NOMO-1 (cell line): Measurements from ENCODE around the gene SHISA9.

Experiments used
- DNase-seq, 2 experiments: peaks; one replicate each; lab custom pipeline; 2025; ENCODE audit not compliant: unreplicated experiment in 2 of 2; lab: John Stamatoyannopoulos, UW

SHISA9 gene

DNA sequence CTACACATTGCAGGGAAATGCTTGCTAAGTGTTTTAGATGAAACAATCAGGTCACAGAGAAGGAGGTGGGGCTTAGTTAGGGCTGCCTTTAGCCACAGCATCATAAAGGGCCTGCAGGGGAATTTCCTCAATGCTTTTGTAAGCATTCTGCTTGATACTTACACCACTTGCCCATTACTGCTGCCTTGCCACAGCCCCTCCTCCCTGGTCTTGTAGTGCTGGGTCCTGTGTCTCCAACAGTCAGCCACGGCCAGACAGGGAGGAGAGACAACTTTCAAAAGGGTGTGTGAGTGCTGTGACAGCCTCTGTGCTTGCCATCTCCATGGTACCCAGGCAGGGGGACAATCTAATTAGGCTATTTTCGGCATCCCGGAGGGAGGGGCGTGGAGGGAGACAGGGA, 111.2 kb downstream of the SHISA9 start:
- DNase-seq = no peak

DNA sequence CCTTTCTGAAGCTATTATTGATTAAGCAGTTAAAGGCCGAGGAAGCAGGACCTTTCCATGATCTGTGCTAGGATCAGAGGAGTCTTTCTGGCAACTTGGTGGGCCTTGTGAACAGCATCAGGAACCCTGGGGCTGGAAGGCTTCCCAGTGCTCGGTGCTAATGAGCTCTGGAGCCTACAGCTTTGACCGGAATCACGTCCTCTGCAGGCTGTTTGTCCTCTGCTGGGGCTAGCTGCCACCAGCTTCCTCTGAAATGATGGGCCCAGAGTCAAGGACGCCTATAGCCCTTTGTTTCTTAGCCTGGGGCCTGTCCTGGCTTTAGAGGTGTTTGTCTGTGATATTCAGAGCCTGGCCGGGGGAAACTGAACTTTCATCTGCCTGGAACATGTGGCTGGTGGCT, 111.6 kb downstream of the SHISA9 start:
- DNase-seq = no peak

DNA sequence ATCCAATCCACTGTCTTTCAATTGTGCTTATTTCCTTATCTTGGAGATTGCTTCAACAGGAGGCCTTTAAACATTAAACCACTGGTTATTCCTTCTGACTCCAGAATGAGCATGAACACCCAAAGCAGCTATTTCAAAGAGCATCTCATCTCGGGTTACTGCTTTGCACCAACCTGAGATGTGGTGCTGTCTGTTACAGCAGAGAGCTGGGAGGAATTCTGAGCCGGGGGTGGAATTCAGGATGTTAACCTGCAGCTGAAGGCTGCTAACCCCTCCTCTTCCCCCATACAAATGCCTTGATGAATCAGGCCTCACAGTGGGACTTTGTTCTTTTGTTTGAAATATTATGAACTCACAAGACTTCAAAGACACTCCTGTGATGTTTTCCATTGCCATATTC, 113.1 kb downstream of the SHISA9 start:
- DNase-seq = no peak

DNA sequence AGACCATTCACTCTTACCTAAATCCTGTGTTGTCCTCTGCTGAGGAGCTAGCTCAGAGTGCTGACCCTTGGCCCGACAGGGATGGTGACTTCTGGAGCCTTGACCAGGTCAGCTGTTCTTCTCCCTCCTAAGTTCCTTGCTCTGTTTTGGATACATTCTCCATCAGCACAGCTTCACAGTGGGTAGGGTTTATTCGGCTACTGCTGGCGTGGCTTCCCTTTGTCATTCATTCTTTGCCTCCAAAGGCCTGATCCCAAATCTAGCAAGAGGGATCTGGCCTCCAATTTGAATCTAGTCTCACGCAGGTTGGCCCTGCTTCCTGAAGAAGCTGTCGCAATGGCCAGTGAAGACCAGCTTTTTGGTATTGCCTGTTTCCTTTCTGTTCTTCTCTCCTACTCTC, 116.6 kb downstream of the SHISA9 start:
- no peak for DNase-seq

DNA sequence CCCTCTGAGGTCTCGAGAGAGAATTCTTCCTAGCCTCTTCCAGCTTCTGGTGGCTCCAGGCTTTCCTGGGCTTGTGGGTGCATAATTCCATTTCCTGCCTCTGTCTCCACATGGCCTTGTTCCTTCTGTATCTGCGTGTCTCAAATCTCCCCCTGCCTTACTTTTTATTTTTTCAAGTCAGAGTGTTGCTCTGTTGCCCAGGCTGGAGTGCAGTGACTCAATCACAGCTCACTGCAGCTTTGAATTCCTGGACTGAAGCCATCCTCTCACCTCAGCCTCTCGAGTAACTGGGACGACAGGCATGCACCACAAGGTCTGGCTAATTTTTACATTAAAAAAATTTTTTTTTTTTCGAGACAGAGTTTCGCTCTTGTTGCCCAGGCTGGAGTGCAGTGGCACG, 120.6 kb downstream of the SHISA9 start:
- no peak for DNase-seq

DNA sequence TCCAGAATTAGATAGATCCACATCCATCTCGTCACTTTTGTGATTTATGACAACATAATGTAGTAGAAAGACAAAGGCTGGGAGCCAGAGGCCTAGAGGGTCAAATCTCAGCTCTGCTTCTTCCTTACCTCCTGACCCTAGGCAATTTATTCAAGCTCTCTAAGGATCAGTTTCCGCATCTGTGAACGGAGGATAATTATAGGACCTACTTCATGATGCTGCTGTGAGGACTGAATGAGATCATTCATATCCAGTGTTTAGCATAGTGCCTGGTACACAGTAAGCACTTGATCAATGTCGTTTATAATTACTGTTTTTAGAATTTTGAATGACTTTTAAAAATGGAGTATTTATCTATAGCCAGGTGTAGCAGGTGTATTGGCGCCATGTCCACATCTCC, 128.4 kb downstream of the SHISA9 start:
- DNase-seq = no peak

DNA sequence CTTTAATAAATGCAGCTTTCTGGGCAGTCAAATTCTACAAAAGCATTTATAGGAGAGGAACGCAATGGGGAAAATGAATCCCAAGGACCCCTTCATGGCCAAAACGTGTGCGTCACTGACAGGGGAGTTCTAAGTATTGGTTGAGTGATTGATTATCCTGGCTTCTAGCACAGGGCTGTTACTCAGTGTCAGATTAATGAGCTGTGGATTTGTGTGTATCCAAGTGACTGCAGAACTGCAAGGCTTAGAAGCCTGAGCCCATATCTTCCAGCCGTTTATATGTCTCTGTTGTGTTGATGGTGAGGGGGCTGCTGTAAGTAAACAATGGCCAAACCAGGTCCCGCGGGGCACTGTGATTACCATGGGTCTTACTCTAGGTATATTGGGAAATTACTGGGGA, 129.4 kb downstream of the SHISA9 start:
- DNase-seq = no peak

DNA sequence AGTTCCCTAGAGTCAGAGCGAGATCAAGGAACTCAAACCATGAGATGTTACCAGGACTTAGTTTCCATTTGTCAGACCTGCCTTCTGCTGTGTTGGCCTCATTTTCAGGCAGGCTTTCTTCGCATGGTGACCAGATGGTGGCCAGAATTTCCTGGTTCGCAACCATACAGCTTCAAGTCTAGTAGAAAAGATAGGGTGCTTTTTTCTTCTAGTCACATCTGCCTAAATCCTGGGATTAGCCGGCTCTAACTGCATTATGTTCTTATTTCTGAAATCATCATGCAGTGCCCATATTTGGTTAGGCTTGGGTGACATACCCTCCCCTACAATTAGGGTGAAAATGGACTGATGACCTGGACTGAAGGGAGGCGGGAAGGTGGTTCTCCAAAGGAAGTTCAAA, 131.5 kb downstream of the SHISA9 start:
- no peak for DNase-seq

DNA sequence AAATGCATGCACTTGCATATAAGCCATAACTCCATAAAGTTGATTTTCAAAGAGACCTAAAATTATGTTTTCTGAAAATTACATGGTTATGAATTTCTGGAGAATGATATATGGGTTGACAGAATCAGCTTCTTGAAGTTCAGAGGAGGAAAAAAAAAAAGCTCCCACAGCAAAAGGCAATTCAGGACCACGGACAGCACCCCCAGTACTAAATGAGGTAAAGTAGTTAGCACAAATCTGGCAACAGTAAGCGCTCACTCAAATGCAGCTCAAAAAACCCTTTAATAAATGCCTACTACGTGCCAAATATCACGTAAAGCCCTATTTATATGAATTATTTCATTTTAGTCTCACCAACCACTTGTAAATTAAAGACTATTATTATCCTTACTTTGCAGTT, 135.2 kb downstream of the SHISA9 start:
- DNase-seq = peak; percentile 1 to 18

DNA sequence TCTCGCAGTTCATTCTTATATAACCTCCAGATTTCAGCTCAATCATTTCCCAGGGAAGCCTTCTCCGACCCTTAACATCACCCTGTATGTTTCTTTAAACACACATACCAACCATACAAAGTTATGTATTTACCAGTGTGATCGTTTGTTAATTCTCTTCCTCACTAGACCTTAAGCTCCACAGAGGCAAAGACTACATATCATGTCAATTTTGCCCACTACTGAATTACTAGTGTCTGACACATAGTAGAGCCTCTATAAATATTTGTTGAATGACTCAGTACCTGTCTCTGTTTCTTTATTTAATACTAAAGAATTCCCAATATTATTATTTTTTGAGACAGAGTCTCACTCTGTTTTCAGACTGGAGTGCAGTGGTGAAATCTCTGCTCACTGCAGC, 137.2 kb downstream of the SHISA9 start:
- no peak for DNase-seq

DNA sequence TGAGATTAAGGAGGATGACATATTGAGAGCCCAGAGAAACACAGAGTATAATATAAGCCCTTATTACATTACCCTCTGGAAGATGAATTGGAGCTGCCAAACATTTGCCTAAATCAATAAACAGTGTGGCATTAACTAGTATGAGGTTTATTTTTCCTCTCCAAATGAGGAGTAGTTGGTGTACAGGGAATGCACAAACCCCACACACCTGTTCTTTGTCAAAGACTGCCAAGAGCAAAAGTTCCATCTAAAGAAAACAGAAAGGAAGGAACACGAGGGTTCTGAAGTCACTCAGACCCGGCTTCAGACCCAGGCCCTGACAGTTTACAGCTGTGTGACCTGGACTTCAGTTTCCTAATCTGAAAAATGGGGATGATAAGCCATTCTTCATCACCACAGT, 138.1 kb downstream of the SHISA9 start:
- no peak for DNase-seq

DNA sequence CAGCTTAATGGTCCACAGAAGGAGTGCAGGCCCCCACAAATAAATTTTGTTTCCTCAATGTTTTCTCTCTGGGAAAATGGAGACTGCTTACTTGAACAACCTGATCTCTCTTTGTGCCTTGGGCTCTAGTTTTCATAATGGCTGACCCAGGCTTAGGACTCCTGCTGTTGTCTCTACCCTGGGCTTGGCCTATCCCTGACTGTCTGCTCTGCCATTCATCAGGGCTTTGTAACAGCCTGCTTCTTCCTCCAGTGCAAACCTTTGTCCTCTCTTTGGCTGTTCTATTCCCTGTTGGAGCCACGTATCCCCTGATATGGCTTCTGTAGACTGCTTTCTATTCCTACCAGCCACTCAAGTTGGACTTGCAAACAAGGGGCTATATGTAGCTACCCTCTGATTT, 139.8 kb downstream of the SHISA9 start:
- no peak for DNase-seq

DNA sequence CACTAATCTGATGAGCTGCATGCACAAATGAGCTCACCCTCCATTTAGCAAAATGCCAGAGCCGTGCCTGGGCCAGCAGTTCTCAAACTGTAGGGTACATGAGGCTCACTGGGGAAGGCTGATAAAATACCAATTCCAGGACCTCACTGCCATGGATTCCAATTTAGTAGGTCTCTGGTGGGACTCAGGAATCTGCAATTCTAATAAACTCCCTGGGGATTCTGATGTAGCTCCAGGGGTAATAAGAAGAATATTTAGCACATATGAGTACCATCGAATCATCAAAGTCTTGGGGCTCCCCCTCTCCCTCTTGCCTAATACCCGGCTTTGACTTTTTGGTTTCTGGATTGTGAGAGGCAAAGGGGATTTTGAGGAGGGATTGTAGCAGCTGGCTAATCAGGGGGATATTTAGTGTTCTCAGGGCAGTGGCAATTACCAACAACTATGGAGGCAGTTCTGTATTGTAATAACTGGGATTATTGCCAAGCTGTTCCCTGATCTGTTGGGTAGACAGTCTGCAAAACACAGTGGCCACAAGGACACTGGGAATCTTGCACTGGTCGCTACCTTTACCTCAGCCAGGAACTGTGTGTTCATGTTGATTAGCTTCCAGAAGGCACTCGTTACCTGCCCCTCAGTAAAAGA, 140.4 kb downstream of the SHISA9 start:
- no peak for DNase-seq

DNA sequence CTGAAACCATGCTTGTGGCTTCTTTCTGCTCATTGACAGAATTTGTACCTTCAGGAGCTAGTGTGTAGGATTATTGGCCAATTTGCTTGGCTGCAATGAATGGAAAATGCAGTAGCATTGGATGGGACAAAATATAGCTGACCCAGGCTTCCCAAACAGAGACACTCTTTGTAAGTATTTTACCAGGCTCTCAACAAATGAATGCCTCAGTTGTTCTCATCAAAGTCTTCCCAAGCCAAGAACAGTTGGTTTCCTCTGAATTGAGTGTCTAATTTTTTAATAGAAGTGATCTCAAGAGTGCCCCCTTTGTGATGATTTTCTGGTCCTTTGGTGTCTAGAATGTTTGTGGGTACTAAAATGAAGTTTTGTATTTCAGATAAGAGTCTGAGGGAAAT, 140.9 kb downstream of the SHISA9 start:
- no peak for DNase-seq

DNA sequence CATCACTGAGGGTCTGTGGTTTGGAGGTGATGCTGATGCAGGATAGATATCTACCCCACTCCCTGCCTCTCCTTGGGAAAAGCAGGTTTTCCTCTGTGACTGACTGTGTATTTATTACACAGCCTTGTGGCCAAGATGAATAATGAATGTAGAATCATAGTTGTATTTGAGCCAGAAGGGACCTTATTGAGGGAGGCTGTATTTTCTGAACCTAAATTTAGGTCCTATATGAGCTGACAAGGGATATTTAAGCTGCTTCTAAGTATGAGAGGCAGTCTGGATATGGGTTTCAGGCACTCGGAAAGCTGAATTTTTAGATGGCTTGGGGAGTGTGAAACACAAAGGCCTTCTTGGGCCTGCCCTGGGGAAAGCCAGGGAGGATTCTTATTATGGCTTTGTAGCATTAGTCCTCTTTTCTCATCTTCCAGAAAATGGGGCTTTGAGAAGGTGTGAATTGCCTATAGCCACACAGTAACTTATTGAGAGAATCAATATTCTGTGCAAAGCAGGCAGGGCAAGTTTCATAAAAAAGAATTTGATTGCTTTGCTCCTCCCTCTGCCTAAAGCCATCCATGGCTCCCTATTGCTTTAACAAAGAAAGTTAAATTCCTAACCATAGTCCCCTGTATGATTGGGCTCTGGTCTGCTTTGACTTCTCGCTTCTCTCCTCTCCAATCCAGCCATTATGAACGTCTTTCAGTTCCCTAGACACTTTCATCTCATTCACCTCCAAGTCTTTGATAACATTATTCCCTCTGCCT, 144.8 kb downstream of the SHISA9 start:
- DNase-seq = no peak

DNA sequence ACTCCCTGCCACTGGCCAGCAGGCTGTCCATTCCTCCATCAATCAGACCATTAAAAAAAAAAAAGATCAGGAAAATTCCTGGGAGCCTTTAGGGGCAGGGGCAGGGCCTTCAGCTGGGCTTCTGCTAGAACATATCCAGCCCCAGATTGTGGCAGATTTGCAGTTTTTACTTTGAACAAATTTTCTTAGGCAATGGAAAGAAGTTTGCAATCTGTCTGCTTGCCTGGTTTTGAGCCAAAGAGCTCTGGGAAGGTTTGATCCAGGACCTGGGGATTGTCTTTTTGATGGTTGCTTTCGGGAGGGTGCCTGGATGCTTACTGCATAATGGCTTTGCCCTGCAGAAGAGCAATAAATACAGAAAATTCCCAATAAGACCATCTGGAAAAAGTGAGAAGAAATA, 145.9 kb downstream of the SHISA9 start:
- DNase-seq = no peak

DNA sequence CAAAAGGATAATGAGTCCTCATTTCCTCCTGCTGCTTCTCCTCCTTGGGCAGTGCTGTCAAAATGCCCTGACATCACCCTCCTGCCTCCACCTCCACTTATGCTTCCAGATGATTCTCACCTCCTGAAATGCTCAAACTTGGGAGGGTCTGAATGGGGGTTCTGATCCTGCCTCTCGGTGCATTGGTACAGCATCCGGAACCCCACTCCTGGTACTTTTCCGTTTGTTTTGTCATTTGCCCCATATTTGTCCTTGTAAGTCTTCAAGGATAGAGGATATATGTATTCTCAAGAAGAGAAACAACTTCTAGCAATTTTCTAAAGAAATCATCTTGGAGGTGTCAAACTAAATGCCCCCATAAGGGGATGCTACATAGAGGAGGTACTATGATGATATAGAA, 148.3 kb downstream of the SHISA9 start:
- no peak for DNase-seq

DNA sequence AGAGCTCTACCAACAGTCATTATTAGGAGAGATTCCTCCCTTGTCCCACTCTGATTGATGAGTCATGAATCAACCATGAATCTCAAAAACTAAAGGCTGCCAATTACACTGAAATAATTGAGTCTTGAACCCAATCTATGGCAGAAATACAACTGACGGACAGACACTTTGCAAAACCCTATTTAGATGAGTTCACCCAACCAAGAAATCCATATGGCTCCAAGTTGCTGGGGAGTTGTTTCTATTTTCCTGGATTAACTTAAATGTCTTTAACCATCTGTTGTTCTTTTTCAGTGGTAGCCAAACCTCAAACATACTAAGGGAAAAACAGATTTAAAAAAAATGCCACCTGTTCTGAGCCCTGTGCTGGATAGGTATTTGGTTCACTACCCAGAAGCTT, 151.0 kb downstream of the SHISA9 start:
- no peak for DNase-seq

DNA sequence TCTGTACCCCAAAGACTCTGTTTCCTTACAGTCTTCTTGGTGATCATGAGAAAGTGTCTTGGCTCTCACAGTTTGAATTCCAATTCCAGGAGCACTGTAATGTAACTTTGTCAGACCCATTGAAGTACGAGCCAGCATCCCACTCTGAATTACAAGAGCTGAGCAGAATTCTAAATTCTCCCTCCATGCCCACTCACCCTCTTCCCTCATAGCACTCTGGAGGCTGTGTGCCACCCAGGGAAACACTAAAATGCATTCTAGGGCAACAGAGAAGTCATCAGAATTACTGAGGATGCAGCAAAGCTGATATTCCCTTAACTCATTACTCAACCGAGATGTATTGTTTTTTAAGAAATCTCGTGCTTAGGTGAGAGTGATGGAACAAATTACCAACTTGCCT, 154.1 kb downstream of the SHISA9 start:
- DNase-seq = no peak

DNA sequence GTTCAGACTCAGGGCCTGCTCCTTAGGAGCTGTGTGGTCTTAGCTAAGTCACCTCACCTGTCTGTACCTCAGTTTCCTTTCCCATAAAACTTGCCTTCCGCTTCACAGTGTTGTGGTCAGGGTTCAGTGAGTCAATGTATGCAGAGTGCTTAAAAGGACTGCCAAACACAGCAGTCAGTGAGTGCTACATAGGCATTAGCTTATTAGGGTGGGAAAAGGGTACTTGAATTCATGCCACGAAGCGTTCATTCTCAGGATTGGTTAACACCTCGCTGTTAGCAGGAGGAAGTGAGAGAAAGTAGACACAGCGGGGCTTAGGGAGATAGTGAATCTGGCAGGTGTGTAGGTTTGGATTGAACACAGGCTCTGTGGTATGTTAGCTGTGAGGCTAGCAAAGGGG, 155.2 kb downstream of the SHISA9 start:
- DNase-seq = no peak

DNA sequence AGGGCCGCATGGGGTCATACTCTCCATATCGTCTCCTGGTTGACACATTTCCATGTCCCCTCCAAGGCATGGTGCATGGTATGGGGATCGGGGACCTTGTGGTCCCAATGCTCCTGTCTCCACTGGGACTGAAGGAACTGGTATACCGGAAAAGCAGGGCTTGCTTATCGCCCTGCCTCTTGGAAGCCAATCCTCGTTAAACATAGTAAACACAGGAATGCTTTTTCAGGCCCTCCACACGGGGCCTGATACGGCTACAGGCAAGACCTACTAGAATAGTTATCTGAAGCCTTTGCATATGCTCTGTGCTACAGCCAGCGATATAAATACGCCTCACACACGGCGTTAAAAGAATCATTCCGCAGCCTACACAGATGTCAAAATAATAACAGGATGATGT, 159.5 kb downstream of the SHISA9 start:
- DNase-seq = no peak

DNA sequence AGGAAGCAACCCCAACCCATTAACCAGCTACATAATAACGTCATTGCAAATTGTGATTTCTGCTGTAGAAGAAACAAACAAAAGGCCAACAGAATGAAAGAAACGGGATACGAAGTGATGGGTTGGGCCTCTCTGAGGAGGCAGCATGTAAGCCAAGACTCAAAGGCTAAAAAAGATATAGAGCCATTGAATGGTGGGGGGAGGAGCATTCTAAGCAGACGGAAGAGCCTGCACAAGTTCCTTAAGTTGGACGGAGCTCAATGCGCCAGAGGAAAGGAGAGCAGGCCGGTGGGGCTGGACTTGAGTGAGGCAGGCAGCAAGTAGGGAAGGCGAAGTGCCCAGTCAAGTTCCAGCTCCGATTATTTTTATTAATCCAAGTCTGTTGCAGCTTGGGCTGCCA, 160.3 kb downstream of the SHISA9 start:
- no peak for DNase-seq

DNA sequence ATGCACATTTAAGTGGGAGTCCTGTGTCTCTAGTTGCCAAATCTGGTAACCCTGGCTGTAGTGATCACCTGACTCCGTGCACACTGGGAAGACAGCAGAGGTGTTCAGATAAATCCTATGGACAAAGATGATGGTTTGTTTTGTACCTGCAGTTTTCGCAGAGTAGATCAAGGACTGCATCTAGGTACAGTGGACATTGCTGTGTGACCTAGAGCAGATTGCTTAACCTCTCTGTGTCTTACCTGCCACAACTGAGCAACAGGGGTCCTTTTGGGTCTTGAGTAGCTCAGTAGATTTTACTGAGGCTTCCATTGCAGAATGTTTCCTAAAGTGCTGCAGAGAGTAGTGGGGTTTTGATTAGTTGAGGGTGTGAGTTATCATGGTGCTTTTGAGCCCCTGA, 160.8 kb downstream of the SHISA9 start:
- no peak for DNase-seq
